Peyer's patch (tissue), 4 donors: ENCODE measurements around the gene PACRG. TPM values are rescaled to one million over a fixed set of nuclear protein-coding genes. Genes with fewer than 3 reads are reported as not detected.

ENCODE experiments used
- DNase-seq, 3 donors: peaks; one replicate each; pipeline ENCODE4 v3.0.0-alpha.2; 2017 to 2019
- H3K27ac ChIP-seq, 4 donors: fragments of 200-600 bp; sonication (generic); one replicate each; pipeline ENCODE4 v1.5.1; 2016 to 2019
- H3K27me3 ChIP-seq, 2 donors: fragments of 200-600 bp; sonication (generic); one replicate each; pipeline ENCODE4 v1.5.1; 2019
- H3K36me3 ChIP-seq, 3 donors: fragments of 200-600 bp; sonication (generic); one replicate each; pipeline ENCODE4 v1.5.1; 2016 to 2019
- H3K4me1 ChIP-seq, 4 donors: fragments of 200-600 bp; sonication (generic); one replicate each; pipeline ENCODE4 v1.5.1; 2016 to 2019
- H3K4me3 ChIP-seq, 4 donors: fragments of 200-600 bp; sonication (generic); 1 replicate in 3 of 4; 2 replicates in 1 of 4; pipeline ENCODE4 v1.5.1; 2016 to 2019; ENCODE audit warnings: mild to moderate bottlenecking in 1 of 4
- H3K9me3 ChIP-seq, 4 donors: fragments of 200-600 bp; sonication (generic); one replicate each; pipeline ENCODE4 v1.5.1; 2016 to 2019; ENCODE audit warnings: mild to moderate bottlenecking in 1 of 4
- POLR2A ChIP-seq, 2 donors: fragments of 450-650 bp; IDR thresholded peaks; one replicate each; pipeline ENCODE4 v1.5.1; 2017; ENCODE audit warnings: antibody characterized with exemption in 2 of 2, mild to moderate bottlenecking in 2 of 2, moderate library complexity in 2 of 2
- total RNA-seq, 4 donors: library from RNA; depleted of rRNA; stranded (reverse); fragments of >200 nt; gene quantifications; one replicate each; pipeline ENCODE4 v1.1.0, GENCODE V29; 2016
- TF ChIP-seq, protein P1 (sequence below), 6 experiments: fragments of 450-650 bp in 4 of 6; fragments of 200-600 bp in 2 of 6; sonication (generic) in 1 of 6; IDR thresholded peaks; one replicate each; pipeline ENCODE4 v1.5.1; 2017 to 2019; ENCODE audit warnings: antibody characterized with exemption in 6 of 6, mild to moderate bottlenecking in 3 of 6, moderate library complexity in 1 of 6

Gene PACRG
- total RNA-seq, 4 donors from 2014 or later = 0.76 to 2.5 TPM; not detected in 2

DNA sequence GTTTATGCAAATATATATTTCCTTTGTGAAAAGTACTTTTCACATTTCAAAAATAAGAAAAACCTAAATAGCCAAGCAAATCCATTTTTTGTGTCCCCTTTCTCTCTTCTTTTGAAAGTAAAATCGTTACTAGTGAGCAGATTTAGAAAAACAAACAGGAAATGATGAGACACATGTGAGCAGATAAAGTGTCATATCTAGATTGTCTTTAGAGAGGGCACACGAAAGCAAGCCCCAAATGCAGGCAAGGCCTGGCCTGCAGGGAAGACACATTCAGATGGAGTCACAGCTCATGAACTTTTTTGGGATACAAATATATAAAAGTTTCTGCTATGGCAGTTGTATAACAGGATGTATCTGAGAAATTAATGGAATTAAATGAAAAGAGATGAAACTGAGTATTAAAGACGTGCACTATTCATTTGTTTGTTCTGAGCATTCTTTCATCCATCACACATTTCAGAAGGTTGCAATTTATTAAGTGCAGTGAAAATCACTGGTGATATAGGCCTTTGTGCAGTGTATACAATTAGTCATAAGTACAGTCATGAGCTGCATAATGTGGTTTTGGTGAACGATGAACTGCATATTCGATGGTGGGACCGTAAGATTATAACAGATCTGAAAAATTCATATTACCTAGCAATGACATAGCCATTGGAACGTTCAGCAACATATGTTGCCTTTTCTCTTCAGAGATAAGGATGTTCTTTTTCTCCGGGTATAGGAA lies 101.4 kb downstream of the PACRG start:
- no peaks in the 10 kb centered on the region for H3K9me3 ChIP-seq
- no peak for DNase-seq
- no peaks in the 10 kb centered on the region for H3K4me1 ChIP-seq
- H3K4me3 ChIP-seq = no peak overlapping the region
- H3K36me3 ChIP-seq = no peaks in the 10 kb centered on the region
- H3K27ac ChIP-seq = no peak overlapping the region
- H3K27me3 ChIP-seq = no peaks in the 10 kb centered on the region
- no peak for TF ChIP-seq POLR2A (IDR thresholded peaks at IDR 0.05)
- TF ChIP-seq, protein P1, sequence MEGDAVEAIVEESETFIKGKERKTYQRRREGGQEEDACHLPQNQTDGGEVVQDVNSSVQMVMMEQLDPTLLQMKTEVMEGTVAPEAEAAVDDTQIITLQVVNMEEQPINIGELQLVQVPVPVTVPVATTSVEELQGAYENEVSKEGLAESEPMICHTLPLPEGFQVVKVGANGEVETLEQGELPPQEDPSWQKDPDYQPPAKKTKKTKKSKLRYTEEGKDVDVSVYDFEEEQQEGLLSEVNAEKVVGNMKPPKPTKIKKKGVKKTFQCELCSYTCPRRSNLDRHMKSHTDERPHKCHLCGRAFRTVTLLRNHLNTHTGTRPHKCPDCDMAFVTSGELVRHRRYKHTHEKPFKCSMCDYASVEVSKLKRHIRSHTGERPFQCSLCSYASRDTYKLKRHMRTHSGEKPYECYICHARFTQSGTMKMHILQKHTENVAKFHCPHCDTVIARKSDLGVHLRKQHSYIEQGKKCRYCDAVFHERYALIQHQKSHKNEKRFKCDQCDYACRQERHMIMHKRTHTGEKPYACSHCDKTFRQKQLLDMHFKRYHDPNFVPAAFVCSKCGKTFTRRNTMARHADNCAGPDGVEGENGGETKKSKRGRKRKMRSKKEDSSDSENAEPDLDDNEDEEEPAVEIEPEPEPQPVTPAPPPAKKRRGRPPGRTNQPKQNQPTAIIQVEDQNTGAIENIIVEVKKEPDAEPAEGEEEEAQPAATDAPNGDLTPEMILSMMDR (IDR thresholded peaks at IDR 0.05) = no peak

DNA sequence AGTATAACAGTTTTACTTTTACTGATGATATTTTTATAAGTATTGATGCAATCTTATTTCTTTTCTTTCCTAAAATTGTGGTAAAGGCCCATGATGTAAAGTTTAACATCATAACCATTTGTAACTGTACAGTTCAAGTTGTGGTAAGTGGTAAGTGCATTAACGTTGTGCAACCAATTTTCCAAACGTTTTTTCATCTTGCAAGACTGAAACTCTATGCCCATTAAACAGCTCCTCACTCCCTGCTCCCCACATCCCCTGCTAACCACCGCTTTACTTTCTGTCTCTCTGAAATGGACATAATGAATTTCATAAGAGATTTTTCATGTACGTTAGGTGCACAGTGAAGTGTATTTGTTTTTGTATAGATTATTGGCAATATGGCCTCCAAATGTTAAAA lies 106.0 kb downstream of the PACRG start:
- DNase-seq = no peak
- Histone ChIP-seq H3K9me3 (no peaks in the 10 kb centered on the region), H3K27ac (no peak overlapping the region), H3K4me1 (no peaks in the 10 kb centered on the region), H3K4me3 (no peak overlapping the region), H3K36me3 (no peaks in the 10 kb centered on the region), H3K27me3 (no peaks in the 10 kb centered on the region)
- TF ChIP-seq, protein P1 (IDR thresholded peaks at IDR 0.05) = no peak
- no peak for TF ChIP-seq POLR2A (IDR thresholded peaks at IDR 0.05)

DNA sequence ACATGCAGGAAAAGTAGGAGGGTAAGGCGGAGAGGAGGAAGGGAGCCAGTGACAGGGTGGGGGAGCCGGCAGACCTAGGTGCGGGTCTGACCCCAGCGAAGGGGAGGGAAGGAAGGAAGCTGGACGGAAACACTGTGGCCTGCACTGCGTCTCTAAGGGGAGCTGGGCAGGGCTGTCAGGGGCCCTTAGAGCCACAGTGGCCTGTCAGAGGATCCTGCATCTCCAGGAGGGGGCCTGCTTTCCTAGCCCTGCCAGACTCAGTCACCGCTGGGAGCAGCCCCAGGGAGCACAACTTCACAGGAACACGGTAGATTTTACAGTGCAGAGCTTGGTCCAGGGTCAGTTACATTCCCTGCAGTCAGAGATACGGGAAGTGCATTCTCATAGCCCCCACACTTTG lies 118.2 kb downstream of the PACRG start:
- Histone ChIP-seq H3K4me1 (no peaks in the 10 kb centered on the region), H3K9me3 (no peaks in the 10 kb centered on the region), H3K36me3 (no peaks in the 10 kb centered on the region), H3K27me3 (no peaks in the 10 kb centered on the region), H3K27ac (no peak overlapping the region), H3K4me3 (no peak overlapping the region)
- TF ChIP-seq POLR2A (IDR thresholded peaks at IDR 0.05) = no peak
- TF ChIP-seq, protein P1 (IDR thresholded peaks at IDR 0.05) = no peak
- no peak for DNase-seq

DNA sequence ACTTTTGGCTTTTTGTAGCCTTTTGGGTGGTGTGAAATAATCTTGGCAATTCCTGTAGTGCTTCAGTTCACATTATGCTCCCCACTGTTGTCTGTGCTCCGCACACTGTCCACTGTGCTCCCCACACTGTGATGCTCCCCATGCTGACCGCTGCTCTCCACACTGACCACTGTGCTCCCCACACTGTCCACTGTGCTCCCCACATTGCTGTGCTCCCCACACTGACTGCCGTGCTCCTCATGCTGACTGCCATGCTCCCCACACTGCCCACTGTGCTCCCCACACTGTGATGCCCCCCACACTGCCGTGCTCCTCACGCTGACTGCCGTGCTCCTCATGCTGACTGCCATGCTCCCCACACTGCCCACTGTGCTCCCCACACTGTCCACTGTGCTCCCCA lies 118.9 kb downstream of the PACRG start:
- no peak for DNase-seq
- H3K9me3 ChIP-seq = no peaks in the 10 kb centered on the region
- no peaks in the 10 kb centered on the region for H3K36me3 ChIP-seq

DNA sequence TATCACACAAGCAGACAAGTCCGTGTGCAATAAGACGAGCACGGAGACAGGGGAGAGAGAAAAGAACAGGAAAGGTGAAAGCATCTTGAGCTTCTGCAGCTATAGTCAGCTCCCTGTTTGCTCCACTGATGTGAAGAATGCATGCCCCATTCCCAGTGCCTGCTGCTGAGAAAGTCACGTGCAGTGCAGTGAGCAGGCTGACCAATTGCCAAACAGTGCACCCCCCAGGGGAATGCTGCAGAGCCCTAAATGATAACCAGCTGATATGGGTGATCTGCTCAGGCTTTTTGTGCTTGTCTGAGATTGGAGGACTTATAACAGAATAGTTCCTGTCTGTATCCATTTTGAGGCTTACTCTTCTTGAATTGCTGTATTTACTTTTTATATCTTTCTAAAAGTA lies 121.5 kb downstream of the PACRG start:
- no peak for TF ChIP-seq POLR2A (IDR thresholded peaks at IDR 0.05)
- TF ChIP-seq, protein P1 (IDR thresholded peaks at IDR 0.05) = no peak
- H3K4me1 ChIP-seq = no peaks in the 10 kb centered on the region
- no peak for DNase-seq

More for the DNA sequence above, 118.9 kb downstream of the PACRG start:
- H3K4me3 ChIP-seq = no peak overlapping the region
- no peak overlapping the region for H3K27ac ChIP-seq
- TF ChIP-seq, protein P1 (IDR thresholded peaks at IDR 0.05) = no peak
- no peak for TF ChIP-seq POLR2A (IDR thresholded peaks at IDR 0.05)
- no peaks in the 10 kb centered on the region for H3K4me1 ChIP-seq
- H3K27me3 ChIP-seq = no peaks in the 10 kb centered on the region

More for the DNA sequence above, 121.5 kb downstream of the PACRG start:
- Histone ChIP-seq H3K36me3 (no peaks in the 10 kb centered on the region), H3K27me3 (no peaks in the 10 kb centered on the region), H3K27ac (no peak overlapping the region), H3K9me3 (no peaks in the 10 kb centered on the region), H3K4me3 (no peak overlapping the region)
